Chondrocyte (in vitro differentiated cells): ENCODE results near the gene PIK3R3. TPM values are rescaled to one million over a fixed set of nuclear protein-coding genes. Genes with fewer than 3 reads are reported as not detected.

Experiments
- DNase-seq: peaks from one replicate; pipeline ENCODE4 v3.0.0; 2021; ENCODE audit warnings: mixed read lengths, low spot score
- H3K27ac Mint-ChIP-seq: one replicate; pipeline ENCODE4 v1.8.0; 2021; ENCODE audit warnings: mild to moderate bottlenecking, moderate library complexity, mixed read lengths; ENCODE audit not compliant: unreplicated experiment
- H3K27me3 Mint-ChIP-seq: 2 replicates; pipeline ENCODE4 v1.8.0; 2021; ENCODE audit warnings: low read depth, mixed read lengths
- H3K36me3 Mint-ChIP-seq: 2 replicates; pipeline ENCODE4 v1.8.0; 2021; ENCODE audit warnings: low read depth, mixed read lengths
- H3K4me1 Mint-ChIP-seq: 2 replicates; pipeline ENCODE4 v1.8.0; 2021; ENCODE audit warnings: low read depth, mild to moderate bottlenecking, mixed read lengths
- H3K4me3 Mint-ChIP-seq: one replicate; pipeline ENCODE4 v1.8.0; 2021; ENCODE audit warnings: mild to moderate bottlenecking, moderate library complexity, mixed read lengths; ENCODE audit not compliant: unreplicated experiment
- H3K9me3 Mint-ChIP-seq: 2 replicates; pipeline ENCODE4 v1.8.0; 2021; ENCODE audit warnings: low read depth, mixed read lengths
- CTCF ChIP-seq: fragments of 200-600 bp; sonication (generic); IDR thresholded peaks from 2 replicates; pipeline ENCODE4 v1.5.0; 2021; ENCODE audit warnings: antibody characterized with exemption, mild to moderate bottlenecking, moderate library complexity
- total RNA-seq: library from RNA; stranded (reverse); gene quantifications from 3 replicates; pipeline ENCODE4 v1.2.1, GENCODE V29; 2021

Gene PIK3R3
- total RNA-seq, 1 donor from 2014 or later = 23.4 TPM

GRCh38 chr1:45999507-45999906, 132.9 kb downstream of the PIK3R3 start:
- H3K9me3 Mint-ChIP-seq = peaks cover 2% of the 10 kb centered on the region
- no peaks in the 10 kb centered on the region for H3K27me3 Mint-ChIP-seq
- no peak for DNase-seq
- peaks cover 2% of the 10 kb centered on the region for H3K36me3 Mint-ChIP-seq
- no peak overlapping the region for H3K27ac Mint-ChIP-seq
- H3K4me3 Mint-ChIP-seq = no peak overlapping the region
- H3K4me1 Mint-ChIP-seq = no peaks in the 10 kb centered on the region
- TF ChIP-seq CTCF = no peak

- no peaks in the 10 kb centered on the region for H3K36me3 Mint-ChIP-seq
- TF ChIP-seq CTCF = no peak
- no peak overlapping the region for H3K27ac Mint-ChIP-seq
- H3K4me1 Mint-ChIP-seq = no peaks in the 10 kb centered on the region
- H3K9me3 Mint-ChIP-seq = peaks cover 2% of the 10 kb centered on the region
- no peak for DNase-seq
- no peak overlapping the region for H3K4me3 Mint-ChIP-seq
- H3K27me3 Mint-ChIP-seq = no peaks in the 10 kb centered on the region
These were observed 134.3 kb downstream of the PIK3R3 start for GRCh38 chr1:45998020-45998617.

- Mint-ChIP-seq H3K4me1 (no peaks in the 10 kb centered on the region), H3K4me3 (no peak overlapping the region), H3K9me3 (peaks cover 13% of the 10 kb centered on the region), H3K36me3 (peaks cover 2% of the 10 kb centered on the region), H3K27ac (no peak overlapping the region), H3K27me3 (no peaks in the 10 kb centered on the region)
- DNase-seq = no peak
- no peak for TF ChIP-seq CTCF
These were observed 137.1 kb downstream of the PIK3R3 start for GRCh38 chr1:45995298-45995697.

- Mint-ChIP-seq H3K27me3 (no peaks in the 10 kb centered on the region), H3K9me3 (peaks cover 13% of the 10 kb centered on the region), H3K36me3 (peaks cover 2% of the 10 kb centered on the region), H3K4me3 (no peak overlapping the region), H3K27ac (no peak overlapping the region), H3K4me1 (no peaks in the 10 kb centered on the region)
- TF ChIP-seq CTCF = no peak
- DNase-seq = no peak
These were observed 138.0 kb downstream of the PIK3R3 start for GRCh38 chr1:45994423-45994822.

Other genes starting within 250 kb of the PIK3R3 start
- gene TSPAN1, start 42.5 kb upstream of the PIK3R3 start, total RNA-seq = 1.4 to 2.1 TPM (median 1.6 TPM) in 3 replicates
- not detected in 3 replicates for gene P3R3URF, start 43.9 kb upstream of the PIK3R3 start, total RNA-seq
- 84.9 to 104 TPM (median 89.1 TPM) in 3 replicates for gene POMGNT1, start 65.8 kb upstream of the PIK3R3 start, total RNA-seq
- 3.8 to 4.1 TPM (median 4.0 TPM) in 3 replicates for gene LURAP1, start 70.7 kb upstream of the PIK3R3 start, total RNA-seq
- 2.6 to 9.9 TPM (median 2.7 TPM) in 3 replicates for gene RAD54L, start 115.1 kb upstream of the PIK3R3 start, total RNA-seq
- 82.0 to 96.8 TPM (median 82.9 TPM) in 3 replicates for gene LRRC41, start 171.0 kb upstream of the PIK3R3 start, total RNA-seq
- gene UQCRH, start 171.1 kb upstream of the PIK3R3 start, total RNA-seq = 167 to 194 TPM (median 168 TPM) in 3 replicates
- gene NSUN4, start 208.2 kb upstream of the PIK3R3 start, total RNA-seq = 21.2 to 23.5 TPM (median 23.4 TPM) in 3 replicates